ENCODE results near the gene FHIT. TPM values are rescaled to one million over a fixed set of nuclear protein-coding genes. Genes with fewer than 3 reads are reported as not detected.

The FHIT gene
- total and polyA plus RNA-seq, 2 of the 4 experiments (the other 2 are of a cell fraction) = 0.07 TPM; not detected in 1

DNA sequence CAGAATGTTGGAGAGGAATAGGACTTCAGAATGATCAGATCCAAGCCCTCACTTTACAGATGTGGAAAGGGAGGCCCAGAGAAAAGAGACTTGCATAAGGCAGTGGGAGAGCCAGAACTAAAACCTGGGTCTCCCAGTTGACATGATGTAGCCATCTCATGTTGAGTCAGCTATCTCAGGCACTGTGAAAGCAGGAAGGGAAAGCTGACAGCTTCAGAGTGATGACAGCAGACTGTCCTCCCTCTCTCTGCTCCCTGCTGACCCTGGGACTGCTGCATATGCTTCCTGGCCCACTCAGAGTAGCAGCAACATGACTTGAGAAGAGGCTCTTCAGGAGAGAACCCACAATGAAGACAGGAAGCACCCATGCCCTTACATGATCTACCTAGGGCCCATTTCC lies 14.7 kb downstream of the FHIT start:
- H3K18ac ChIP-seq (ENCODE audit: low read depth, low read length) = no peak overlapping the region
- H3K4me2 ChIP-seq (ENCODE audit: low read depth, low read length) = no peak overlapping the region
- TF ChIP-seq MXI1 (IDR thresholded peaks at IDR 0.05; ENCODE audit: borderline replicate concordance, low read depth, low read length) = no peak
- TF ChIP-seq, protein P1, sequence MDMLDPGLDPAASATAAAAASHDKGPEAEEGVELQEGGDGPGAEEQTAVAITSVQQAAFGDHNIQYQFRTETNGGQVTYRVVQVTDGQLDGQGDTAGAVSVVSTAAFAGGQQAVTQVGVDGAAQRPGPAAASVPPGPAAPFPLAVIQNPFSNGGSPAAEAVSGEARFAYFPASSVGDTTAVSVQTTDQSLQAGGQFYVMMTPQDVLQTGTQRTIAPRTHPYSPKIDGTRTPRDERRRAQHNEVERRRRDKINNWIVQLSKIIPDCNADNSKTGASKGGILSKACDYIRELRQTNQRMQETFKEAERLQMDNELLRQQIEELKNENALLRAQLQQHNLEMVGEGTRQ (IDR thresholded peaks at IDR 0.05; ENCODE audit: low read depth, low read length) = no peak
- TF ChIP-seq, protein P2, sequence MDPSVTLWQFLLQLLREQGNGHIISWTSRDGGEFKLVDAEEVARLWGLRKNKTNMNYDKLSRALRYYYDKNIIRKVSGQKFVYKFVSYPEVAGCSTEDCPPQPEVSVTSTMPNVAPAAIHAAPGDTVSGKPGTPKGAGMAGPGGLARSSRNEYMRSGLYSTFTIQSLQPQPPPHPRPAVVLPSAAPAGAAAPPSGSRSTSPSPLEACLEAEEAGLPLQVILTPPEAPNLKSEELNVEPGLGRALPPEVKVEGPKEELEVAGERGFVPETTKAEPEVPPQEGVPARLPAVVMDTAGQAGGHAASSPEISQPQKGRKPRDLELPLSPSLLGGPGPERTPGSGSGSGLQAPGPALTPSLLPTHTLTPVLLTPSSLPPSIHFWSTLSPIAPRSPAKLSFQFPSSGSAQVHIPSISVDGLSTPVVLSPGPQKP (IDR thresholded peaks at IDR 0.05; ENCODE audit: borderline replicate concordance, low read depth, low read length) = no peak
- no peak for TF ChIP-seq RAD21 (IDR thresholded peaks at IDR 0.05; ENCODE audit: low read length)
- no peak for TF ChIP-seq NFE2L2 (IDR thresholded peaks at IDR 0.05; ENCODE audit: low read depth, low read length)
- TF ChIP-seq POLR2A (IDR thresholded peaks at IDR 0.05; ENCODE audit: low read depth, low read length) = no peak
- TF ChIP-seq CHD1 (IDR thresholded peaks at IDR 0.05; ENCODE audit: low read depth, low read length) = no peak
- TF ChIP-seq BHLHE40 (IDR thresholded peaks at IDR 0.05; ENCODE audit: low read depth, low read length) = no peak
- no peak overlapping the region for H4K5ac ChIP-seq (ENCODE audit: low read depth, low read length)
- no peak overlapping the region for H2AK9ac ChIP-seq (replicated peaks; ENCODE audit: low read depth, low read length, poor library complexity)
- no peak overlapping the region for H2AFZ ChIP-seq (replicated peaks; ENCODE audit: low read length, poor library complexity)
- intact Hi-C loops (cut with micrococcal nuclease) (no loop called here), in situ Hi-C loops (cut with MboI; ENCODE audit: low sequenced_read_pairs) (no loop called here), dilution Hi-C loops (cut with HindIII; ENCODE audit: low sequenced_read_pairs, unreplicated experiment) (no loop called here)
- H2AK5ac ChIP-seq (ENCODE audit: low read depth, low read length) = no peak overlapping the region
- ATAC-seq (ENCODE audit: low read depth) = no peak
- no peaks in the 10 kb centered on the region for H3K36me3 ChIP-seq (ENCODE audit: control insufficient read depth, insufficient read depth, low read length)
- H4K20me1 ChIP-seq (ENCODE audit: insufficient read depth, low read length) = no peaks in the 10 kb centered on the region
- H3K4ac ChIP-seq (ENCODE audit: low read depth, low read length) = no peak overlapping the region
- ChIA-PET CTCF (no interaction called here), POLR2A (ENCODE audit: unreplicated experiment) (no interaction called here)
- H3K23ac ChIP-seq (ENCODE audit: low read depth, low read length) = no peak overlapping the region
- H4K8ac ChIP-seq (ENCODE audit: low read depth in 2 of 2, low read length in 2 of 2) = no peak overlapping the region
- H2BK15ac ChIP-seq (ENCODE audit: low read depth, low read length) = no peak overlapping the region
- H4K91ac ChIP-seq (ENCODE audit: insufficient read depth, low read depth, low read length) = no peak overlapping the region
- no TSS peak for BruUV-seq (replicated peaks)
- H3K14ac ChIP-seq (replicated peaks; ENCODE audit: low read depth, low read length) = no peak overlapping the region
- H3K27ac ChIP-seq (ENCODE audit: insufficient read depth, low read length) = no peak overlapping the region
- H2BK5ac ChIP-seq (ENCODE audit: low read depth, low read length, poor library complexity, severe bottlenecking) = no peak overlapping the region
- no peak for DNase-seq
- H2BK120ac ChIP-seq (ENCODE audit: low read depth, low read length) = no peak overlapping the region
- H3K79me1 ChIP-seq (ENCODE audit: low read depth in 1 of 2, low read length in 2 of 2) = no peaks in the 10 kb centered on the region
- H3K9me1 ChIP-seq (ENCODE audit: insufficient read depth, low read length) = no peaks in the 10 kb centered on the region
- no peak overlapping the region for H3K4me3 ChIP-seq (ENCODE audit: insufficient read depth, low read depth, low read length)
- H3K27me3 ChIP-seq (ENCODE audit: control insufficient read depth, insufficient read depth, low read length) = no peaks in the 10 kb centered on the region
- H3K9ac ChIP-seq (ENCODE audit: low read depth, low read length) = no peak overlapping the region
- no peaks in the 10 kb centered on the region for H3K4me1 ChIP-seq (ENCODE audit: control insufficient read depth, insufficient read depth, low read length)
- no peak overlapping the region for H3K56ac ChIP-seq (ENCODE audit: extremely low read depth, insufficient read depth, low read length)
- no peak overlapping the region for H2BK20ac ChIP-seq (ENCODE audit: low read depth, low read length)
- no peaks in the 10 kb centered on the region for H3K9me3 ChIP-seq (ENCODE audit: control insufficient read depth, insufficient read depth, low read length)
